GM21717 (cell line): ENCODE results near the gene CPSF2.
A peak's percentile ranks its signal among the peaks of the same experiment; 100 is the strongest.

Experiments
- ATAC-seq: cut with Tn5 transposase; IDR thresholded peaks from one replicate; pipeline ENCODE4 v1.9.1; 2021; ENCODE audit warnings: mild to moderate bottlenecking, moderate library complexity; ENCODE audit not compliant: unreplicated experiment

Gene CPSF2

DNA sequence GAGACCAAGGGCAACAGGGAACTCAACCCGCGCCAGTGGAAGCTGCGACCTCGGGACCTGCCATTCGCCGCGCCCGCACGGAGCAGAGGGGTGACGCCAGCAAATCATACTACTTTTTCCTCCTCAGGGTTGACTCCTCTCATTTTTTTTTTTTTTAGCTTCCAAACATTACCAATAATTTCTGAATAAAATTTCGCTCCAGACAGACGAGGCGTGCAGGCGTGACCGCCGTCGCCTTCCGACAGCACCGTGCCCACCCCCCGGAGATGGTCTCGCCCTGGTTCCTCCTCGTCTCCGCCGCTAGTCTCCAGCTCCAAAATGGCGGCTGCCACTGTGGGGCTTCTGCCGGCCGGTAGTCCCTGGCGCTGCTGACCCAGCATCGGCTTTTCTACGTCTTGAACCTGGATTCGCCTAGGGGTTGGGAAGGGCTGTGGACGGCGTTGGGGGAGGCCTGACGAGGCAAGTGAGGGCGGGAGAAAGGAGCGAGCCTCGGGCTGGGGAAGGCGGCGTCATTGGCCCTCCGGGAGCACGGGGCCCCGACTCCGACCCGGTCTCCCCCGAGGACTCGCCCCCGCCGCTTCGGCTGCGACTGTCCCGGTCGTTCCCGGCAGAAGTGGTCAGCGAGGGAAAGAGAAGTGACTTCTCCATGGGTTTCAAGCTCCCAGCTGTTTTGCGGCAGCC is at the start of gene CPSF2, which contains the start of gene NDUFB1:
Gene CPSF2, plus strand, starts transcription at position 300 of the 681 bp plus-strand sequence. CDS start 9,016 bp downstream, outside the sequence.
Gene NDUFB1, minus strand, starts transcription at position 37 of the 681 bp plus-strand sequence. CDS start 4,069 bp downstream, outside the sequence.
- peak; percentile 84 for ATAC-seq

DNA sequence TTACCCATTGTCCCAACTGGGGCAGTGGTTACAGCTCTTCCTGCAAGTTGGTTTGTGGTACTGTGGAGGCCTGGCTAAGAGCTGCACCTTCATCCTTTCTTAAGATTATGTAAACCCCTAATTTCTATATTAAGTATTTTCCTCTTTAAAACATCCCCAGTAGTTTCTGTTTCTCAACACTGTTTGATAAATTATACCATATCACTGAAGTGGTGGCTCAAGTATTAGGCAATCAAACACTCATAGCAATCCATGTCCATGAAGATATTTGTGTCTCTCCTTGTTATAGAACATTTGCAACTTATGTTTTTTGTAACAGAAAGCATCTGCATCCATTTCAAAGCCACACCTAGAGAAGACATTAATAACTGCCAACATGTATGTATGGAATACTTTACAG is 47.2 kb upstream of the CPSF2 start:
- no peak for ATAC-seq

DNA sequence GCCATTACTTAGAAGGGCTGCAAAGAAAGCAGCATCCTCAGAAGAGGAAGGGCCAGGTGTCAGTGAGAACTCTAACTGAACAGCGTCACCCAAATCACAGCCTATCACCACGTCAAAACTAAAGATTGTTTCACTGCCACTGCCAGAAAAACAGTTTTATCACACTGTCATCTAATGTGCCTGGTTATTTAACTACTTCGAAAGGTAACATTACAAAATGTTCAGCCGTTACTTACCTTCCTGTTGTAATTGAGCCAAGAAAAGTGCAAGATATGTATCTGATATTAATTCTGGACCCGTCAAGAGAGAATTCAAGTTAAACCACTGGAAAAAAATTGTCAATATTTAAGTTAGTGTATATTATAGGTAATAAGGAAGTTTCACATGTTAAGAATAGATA is 33.3 kb upstream of the CPSF2 start:
- no peak for ATAC-seq

DNA sequence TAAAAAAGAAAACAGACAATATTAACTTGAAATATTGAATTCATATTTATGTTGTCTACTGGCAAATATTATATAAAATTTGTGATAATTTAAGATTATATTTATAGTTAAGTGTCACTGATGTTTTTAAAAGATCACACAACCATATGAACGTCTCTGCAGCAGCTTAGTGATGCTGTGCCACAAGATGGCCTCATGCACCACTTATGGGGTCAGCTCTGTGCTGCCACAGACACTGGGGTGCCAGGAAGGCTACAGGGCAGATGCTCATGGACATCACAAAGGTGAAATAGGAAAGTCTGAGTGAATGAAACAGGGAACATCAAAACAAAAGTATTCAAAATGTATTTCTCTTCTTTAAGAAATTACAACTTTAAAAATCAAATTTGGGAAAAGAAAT is 28.4 kb upstream of the CPSF2 start:
- ATAC-seq = no peak

DNA sequence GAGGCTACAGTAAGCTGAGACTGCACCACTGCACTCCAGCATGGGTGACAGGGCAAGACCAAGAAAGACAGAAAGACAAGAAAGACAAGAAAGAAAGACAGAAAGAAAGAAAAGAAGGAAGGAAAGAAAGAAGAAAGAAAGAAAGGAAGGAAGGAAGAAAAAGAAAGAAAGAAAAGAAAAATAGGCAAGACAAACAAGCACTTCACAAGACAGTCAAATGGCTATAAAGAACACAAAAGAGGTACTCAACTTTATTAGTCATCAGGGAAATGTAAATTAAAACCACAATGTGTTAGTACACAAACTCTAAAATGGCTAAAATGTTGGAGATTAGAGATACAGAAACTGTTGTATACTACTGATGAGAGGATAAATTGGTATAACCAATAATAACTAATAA is 22.0 kb upstream of the CPSF2 start:
- no peak for ATAC-seq

DNA sequence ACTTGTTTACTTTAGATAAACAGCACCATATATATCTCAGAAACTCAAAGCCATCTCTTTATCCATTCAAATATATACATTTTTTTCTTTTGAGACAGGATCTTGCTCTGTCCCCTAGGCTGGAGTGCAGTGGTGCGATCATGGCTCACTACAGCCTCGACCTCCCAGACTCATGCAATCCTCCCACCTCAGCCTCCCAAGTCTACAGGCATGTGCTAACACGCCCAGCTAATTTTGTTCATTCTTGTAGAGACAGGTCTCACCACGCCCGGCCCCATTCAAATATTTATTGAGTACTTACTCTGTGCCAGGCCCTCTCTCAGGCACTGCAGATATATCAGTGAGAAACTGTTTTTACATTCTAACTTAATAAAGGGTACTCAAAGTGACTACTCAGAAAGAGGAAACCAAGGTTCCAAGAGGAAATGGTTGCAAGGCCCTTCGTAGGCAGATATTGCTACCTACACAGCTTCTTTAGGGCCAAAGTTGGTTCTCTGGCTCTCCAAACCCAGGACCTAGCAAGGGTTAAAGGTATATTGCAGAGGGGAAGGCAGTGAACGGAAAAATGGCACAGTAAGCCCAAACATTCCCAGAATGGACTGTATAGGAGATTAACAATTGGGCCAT is 18.3 kb upstream of the CPSF2 start:
- no peak for ATAC-seq

GRCh38 chr14:92105073-92105892 is 16.5 kb upstream of the CPSF2 start:
- no peak for ATAC-seq

DNA sequence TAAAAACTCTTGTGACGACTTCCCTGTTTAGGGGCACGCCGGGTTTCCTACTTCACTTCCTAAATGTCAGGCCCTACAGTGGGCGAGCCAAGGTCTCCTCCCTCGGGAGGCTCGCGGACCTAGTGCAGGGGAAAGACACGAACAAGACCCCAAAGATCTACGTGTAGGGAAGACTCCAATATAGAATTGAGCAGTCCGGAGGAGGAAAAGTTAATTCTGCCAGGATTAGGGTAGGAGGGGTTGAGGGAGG is 16.0 kb upstream of the CPSF2 start:
- ATAC-seq = peak; percentile 15

- peak; percentile 77 for ATAC-seq
Observed at GRCh38 chr14:92106143-92106926, 15.4 kb upstream of the CPSF2 start, which contains the start of gene ATXN3. ATXN3 (minus strand) TSS chr14:92106582; CDS start chr14:92106552, 30 bp downstream.

DNA sequence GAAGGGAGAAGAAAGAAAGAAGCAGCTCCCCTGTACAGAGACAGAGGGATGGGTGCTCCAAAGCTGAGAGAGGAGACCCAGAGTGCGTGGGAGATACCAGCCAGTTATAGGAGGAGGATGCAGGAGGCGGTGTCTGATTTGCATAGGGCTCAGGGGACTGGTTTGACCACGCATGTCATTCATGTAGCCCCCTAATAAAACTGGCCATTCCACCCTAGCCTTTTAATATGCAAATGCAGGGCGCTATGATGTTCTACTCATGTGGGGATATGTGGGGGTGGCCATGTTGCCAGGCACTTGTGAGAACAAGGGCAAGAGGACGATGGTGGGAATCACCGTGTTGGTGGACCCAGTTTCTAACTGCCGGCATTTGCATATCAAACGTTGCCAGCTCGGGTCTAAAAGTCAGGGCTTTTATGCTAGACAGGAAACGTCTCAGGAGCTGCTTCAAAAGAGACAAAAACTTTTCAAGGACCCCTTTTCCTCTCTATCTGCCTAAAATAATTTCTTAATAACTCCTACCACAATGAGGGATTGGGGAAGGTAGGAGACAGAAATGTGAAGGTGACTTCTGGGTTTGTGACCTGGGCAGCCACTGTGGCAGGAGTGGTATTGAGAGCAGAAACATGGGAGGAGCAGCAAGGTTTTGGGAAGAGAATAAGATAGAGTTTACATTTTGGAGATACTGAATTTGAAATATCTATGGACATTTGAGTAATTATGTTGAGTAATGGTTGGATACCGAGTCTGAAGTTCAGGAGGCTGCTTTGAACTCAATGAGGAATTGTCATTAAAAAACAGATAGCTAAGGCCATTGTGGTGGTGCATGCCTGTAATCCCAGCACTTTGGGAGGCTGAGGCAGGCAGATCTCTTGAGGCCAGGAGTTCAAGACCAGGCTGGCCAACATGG is 13.2 kb upstream of the CPSF2 start:
- ATAC-seq = no peak

DNA sequence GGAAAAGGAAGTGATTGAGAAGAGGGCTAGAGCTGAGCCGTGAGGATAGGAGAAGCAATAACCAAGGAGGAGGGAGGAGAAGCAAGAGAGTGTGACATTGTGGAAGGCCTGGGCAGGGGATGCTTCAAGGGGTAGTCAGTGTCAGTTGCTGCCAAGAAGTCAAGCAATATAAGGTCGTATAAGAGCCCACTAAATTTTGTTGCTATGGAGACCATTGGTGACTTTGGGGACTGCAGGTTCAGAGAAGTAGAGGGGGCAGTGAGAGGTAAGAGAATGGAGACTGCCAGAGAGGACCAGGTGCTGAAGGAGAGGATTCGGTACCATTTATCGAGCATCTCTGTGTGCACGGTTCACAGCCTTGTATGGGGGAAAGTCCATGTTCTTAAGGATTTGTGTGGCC is 12.3 kb upstream of the CPSF2 start:
- no peak for ATAC-seq

DNA sequence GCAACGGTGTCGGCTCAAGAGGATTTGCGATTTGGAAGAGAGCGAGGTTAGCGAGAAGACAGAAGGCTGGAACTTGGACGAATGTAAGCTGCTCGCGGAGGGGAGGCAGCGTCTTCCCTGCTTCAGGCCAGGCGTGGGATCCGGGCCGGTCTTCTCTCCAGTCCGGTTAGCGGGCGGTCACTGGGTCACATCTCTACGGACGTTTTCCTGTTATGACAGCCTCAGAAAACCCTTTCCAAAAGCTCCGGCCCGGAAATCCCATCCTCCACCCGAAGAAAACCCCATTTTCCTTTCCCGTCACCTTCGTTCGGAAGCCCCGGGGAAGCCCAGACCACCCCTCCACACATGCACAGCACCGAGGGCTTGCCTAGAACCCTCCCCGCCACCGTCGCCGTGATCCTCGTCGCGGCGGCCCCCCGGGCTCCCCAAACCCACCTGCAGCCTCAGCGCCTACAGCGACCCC is 531 bp upstream of the CPSF2 start:
- peak; percentile 32 for ATAC-seq

- ATAC-seq = no peak
Observed at GRCh38 chr14:92122351-92122677, 545 bp downstream of the CPSF2 start.

- ATAC-seq = no peak
Observed at GRCh38 chr14:92122761-92123160, 992 bp downstream of the CPSF2 start.

DNA sequence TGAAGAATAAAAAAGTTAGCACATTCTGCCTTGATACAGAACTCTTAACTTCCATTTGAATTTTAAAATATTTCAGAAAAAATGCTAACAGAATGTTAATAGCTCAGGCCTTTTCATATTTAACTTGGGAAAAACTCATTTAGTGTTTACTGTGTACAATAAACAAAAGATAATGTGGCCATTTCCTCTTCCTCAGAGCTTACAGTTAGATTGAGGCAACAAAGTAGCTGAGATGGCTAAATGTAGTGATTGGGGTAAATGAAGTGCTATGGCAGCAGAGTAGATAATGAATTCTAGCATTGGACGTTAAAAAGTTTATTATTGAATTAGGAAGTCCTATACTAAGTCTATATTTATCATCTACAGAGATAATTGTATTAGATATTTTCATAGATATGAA is 12.7 kb downstream of the CPSF2 start:
- ATAC-seq = no peak

- ATAC-seq = no peak
Observed at GRCh38 chr14:92135269-92135668, 13.5 kb downstream of the CPSF2 start.

DNA sequence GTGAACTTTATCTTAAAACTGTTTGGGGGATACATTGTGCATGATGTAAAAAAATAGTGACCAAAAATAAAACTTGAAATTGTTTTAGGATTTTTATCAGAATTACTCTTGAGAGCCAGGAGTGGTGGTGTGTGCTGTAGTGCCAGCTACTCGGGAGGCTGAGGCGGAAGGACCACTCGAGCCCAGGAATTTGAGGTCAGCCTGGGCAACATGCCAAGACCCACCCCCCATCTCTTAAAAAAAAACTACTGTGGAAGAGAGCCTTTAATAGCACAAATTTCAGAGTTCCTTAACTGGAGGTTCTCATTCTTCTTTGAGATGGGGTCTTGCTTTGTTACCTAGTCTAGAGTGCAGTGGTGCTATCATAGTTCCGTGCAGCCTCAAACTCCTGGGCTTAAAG is 21.5 kb downstream of the CPSF2 start:
- no peak for ATAC-seq

DNA sequence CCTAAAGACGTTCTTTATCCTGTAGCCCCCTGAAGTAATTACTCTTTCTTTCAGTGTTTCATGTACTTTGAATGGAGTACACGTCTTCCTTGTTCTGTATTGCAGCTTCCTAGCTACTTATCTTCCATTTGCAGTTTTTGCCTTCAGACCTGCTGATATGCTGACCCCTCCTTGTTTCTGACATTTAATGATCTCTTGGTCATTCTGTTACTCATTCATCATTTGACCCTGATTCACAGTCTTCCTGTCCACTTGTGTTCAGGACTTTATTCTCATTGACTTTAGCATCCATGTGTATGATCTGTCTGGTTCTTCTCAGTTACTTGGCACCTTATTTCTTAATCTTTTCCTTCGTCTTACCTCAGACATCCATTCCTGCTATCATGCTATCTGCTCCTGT is 22.2 kb downstream of the CPSF2 start:
- ATAC-seq = no peak

- no peak for ATAC-seq
Observed at GRCh38 chr14:92144708-92145107, 22.9 kb downstream of the CPSF2 start.

- no peak for ATAC-seq
Observed at GRCh38 chr14:92153581-92153980, 31.8 kb downstream of the CPSF2 start.
